A204.1 (cell line): ENCODE results near the gene ESPN.
"Not testable (repeated sequence)": the region's sequence is repeated elsewhere in the genome, so short reads cannot be mapped to it uniquely, and the experiment has no call there.

ENCODE experiments used
- FAIRE-seq: peaks from 2 replicates; lab custom pipeline; 2012; peaks lifted over from hg19 to GRCh38; lab: Jason Lieb, UNC

ESPN gene

DNA sequence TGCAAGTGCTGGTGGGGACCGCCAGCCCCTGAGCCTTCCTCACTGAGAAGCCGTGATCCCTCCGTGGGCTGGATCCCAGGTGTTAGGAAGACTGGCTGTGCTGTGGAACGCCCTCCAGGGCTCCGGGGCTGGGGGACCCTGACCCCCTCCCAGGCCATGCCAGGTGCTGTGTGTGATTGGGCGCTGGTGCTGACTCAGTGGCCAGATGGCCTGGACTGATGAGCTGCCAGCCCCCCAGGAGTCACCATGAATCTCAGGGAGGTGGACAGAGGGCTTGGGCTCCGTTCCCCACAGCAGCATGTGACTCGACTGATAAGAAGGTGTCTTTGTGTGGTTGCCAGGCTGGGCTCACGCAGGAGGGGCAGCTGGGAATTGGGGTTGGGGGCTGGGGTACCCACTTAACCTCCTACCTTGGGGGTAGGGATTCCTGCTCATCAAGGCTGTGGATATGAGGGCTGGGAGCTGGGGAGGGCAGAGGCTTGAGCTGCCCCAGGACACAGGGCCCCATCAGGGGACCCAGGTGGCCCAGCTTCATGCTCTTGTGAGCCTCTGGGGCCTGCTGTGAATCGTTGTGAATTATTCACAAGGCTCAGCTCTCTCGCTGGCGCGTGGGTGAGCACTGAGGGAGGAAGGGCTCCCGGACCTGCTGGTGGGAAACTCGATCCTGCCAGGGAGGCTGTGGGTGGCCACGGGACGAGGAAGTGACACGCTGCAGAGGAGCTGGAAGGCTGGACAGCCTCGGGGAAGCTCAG is 5.3 kb downstream of the ESPN start:
- FAIRE-seq: not testable (repeated sequence)

DNA sequence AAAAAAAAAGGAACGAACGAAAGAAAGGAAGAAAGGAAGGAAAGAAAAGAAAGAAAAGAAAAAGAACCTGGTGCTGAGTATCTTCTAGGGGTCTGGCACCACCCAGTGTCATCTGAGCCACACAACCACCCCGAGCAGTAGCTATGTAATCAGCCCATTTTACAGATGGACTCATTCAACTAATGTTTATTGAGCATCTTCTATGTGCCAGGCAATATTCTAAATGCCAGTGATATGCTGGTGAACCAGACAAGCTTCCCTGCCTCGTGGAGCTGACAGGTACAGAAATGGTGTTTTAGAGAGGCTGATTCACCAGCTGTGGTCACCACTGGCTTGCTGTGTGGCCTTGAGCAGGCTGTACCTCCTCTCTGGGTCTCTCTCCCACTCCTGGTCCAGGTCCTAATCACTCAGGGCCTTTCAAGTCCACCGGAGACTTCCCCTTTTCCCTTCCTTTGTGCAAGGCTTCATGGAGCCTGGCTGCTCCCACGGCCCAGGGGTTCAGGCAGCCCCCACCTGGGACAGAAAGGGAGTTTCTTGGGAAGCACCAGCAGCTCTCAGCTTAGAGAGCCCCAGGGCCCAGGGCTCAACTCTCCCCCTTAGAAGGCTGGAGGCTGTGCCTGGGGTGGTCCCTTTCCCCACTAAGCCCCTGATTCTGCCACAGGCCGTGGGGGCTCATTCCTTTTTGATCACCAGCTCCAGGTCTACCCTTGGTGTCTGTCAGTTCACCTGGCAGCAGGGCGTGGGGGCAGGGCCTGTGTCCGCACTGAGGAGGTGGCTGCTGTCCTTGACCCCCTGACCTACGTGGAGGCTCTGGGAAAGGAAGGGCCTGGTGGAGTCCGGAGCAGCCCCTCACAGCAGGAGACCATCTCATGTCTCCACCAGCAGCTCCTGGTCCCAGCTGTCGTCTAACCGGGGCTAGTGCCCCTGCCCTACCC is 7.3 kb downstream of the ESPN start:
- not testable (repeated sequence) for FAIRE-seq

DNA sequence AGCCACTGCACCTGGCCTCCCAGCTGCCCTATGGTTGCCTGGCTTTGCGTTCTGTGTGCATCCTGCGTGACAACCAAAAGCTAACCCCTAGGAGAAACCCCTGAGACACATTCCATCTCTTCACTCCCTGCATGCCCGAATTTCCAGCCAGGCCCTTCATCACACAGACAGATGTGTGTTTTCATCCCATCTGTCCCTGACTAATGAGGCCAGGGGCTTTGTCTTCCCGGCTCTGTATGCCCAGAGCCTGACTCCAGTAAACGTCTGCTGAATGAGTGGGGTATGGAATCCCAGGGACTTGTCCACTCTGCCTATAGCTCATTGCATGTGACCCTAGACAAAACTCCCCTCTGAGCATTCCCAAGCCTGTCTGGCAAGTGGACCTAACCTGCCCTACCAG is 9.6 kb downstream of the ESPN start:
- no peak for FAIRE-seq

DNA sequence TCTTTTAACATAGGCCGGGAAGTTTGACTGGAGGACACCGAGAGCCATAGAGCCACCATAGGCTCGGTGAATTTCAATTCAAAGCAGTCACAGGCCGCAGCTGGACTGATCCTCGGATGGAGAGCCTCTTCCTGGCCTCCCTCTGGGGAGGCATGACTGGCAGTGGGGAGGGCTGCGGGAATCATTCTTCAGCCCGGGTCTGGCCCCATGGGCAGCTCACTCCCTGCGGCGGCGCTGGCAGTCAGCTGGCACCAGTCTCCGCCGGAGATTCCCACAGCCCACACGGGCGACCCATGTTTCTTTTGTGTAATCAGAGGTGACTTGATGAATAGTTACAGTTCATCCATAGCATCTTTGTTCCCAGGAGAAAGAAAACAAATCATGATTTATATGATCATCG is 10.6 kb downstream of the ESPN start:
- no peak for FAIRE-seq

DNA sequence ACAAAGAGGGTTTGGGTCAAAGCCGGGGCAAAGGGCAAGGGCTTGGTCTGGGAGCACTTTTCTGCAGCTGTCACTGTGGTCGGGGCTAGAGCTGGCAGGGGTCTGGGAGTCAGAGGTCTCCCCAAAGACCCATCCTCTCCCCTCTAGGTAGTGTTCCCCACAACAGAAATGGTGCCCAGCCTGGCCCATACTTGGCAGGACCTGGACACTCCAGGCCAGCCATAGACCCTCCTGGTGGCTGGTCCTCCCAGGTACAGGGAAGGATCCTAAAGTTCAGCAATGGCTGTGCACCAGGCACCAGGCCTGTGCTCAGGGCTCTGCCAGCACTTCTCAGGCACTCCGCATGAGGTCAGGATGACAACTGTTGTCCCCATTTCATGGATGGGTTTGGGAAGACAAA is 11.0 kb downstream of the ESPN start:
- no peak for FAIRE-seq

DNA sequence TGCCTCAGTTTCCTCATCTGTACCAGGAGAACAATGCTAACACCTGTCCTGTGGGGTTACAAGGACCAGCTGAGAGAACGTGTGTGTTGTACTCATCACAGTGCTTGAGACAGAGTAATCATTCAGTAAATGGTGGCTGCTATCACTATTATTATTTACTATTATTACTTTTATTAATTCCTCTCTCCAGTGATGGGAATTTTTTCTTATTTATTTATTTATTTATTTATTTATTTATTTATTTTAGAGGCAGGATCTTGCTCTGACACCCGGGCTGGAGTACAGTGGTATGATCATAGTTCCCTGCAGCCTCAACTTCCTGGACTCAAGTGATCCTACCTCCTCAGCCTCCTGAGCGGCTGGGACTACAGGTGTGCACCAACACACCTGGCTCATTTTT is 11.7 kb downstream of the ESPN start:
- not testable (repeated sequence) for FAIRE-seq

DNA sequence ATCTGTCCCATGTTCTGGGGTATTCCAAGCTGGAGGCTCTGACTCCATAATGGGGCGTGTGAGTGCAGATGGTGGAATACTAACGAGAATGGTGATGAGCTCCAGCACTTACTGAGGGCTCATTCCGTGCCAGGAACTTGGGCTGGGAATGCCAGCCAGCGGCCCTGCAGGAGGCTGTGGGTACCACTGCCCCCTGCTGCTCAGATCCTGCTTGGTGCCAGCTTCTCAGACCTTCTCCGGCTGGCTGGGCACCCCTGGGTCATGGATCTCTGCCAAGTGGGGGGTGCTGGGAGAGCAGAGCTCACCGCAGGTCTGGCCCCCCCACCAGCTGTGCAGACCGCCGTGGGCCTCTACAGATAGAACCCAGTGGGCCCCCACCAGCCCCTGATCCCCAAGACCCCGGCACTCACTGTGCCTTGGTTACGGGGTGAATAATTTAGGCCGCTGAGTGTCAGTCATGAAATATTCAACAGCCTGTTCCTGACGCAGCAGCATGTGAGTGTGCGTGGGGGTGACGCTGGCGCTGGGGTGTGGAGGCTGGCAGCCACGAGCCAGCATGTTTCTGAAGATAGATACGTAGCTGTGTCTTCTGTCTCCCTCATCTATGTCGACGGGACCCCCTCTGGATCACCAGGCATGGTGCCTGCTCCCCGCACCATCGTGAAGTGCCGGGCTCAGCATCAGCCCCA is 12.6 kb downstream of the ESPN start:
- FAIRE-seq: not testable (repeated sequence)

DNA sequence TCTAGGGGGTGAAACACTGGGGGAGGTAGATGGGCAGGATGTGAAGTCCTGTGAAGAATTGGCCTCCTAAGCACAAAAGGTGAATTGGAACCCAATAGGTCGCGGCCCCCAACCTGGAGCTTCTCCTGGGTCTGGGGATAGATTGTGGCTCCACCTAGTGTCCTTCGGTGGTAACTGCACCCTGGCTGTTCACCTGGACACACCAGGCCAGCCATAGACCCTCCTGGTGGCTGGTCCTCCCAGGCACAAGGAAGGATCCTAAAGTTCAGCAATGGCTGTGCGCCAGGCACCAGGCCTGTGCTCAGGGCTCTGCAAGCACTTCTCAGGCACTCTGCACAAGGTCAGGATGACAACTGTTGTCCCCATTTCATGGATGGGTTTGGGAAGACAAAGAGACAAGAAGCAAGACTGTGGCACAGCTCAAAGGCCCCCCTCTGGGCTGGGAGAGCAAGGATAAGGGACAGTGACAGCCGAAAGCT is 13.5 kb downstream of the ESPN start:
- FAIRE-seq: no peak

DNA sequence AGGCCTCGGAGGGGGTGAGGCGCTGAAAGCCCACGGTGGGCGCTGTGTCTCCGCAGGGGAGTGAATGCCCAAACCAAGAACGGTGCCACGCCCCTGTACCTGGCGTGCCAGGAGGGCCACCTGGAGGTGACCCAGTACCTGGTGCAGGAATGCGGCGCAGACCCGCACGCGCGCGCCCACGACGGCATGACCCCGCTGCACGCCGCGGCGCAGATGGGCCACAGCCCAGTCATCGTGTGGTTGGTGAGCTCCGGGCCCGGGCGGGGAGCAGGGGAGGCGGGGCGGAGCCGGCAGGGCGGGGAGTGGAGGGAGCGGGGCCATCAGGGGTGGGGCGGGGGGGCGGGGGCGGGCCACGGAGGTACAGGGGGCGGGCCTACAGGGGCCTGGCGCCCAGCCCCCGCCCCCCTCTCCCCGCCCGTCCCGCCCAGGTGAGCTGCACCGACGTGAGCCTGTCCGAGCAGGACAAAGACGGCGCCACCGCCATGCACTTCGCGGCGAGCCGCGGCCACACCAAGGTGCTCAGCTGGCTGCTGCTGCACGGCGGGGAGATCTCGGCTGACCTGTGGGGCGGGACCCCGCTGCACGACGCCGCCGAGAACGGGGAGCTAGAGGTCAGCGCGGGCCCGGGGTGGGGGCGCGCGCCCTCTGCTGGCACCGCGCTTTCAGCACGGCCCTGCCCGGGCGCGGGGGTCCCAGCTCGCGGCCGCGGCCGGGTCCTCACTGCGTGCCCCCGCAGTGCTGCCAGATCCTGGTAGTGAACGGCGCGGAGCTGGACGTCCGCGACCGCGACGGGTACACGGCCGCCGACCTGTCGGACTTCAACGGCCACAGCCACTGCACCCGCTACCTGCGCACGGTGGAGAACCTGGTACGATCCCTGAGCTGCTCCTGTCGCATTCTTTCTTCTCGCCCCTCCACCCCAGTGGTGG is 15.9 kb downstream of the ESPN start:
- no peak for FAIRE-seq

DNA sequence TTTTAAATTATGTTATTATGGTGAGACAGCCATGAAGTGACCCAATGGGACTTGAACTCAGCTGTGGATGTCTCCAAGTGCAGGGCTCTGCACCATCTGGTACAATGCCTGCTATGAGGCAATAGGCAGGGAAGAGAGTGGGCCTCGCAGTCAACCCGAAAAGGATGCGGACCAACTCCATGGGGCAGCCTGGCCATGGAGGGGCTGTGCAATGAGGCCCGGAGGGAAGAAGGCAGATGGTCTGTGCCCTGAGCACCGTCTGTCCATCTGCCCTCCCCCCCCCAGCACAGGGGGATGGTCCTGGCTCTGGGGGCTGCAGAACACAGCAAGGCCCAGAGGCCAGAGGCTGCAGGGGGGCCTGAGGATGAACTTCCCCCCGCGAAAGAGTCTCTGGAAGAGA is 17.0 kb downstream of the ESPN start:
- FAIRE-seq: no peak

DNA sequence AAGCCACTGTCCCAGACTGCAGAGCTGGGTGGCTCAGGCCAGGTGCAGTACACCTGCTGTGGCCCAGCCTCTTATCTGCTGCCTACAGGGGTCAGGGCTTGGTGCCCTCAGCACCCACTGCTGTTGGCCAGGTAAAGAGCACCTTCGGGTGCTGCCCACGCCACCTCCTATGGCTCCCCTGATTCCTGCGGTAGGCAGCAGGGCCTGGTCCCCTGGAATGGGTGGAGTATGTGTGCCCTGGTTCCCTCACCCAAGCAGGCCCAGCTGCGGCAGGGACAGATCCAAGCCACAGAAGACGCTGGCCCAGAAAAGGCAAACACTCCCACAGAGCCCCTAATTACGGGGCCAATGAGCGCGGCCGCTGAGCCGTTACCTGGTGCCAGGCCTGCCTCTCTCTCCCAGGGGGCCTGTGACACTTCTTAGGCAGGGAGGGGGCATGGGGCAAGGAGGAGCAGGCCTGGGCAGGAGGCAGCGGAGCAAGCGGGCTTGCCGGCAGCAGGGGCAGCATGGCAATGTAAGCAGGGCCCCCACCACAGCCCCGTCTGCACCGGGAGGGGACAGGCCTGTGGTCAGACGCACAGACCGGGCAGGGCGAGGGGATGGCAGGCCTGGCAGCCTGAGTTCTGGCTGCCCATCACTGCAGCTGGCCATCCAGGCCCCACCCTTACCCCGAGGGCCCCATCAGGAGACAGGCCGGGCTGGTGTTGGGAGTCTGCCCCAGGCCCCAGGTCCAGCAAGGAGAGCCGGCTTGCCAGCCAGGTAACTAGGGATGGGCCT is 19.0 kb downstream of the ESPN start:
- FAIRE-seq: no peak

DNA sequence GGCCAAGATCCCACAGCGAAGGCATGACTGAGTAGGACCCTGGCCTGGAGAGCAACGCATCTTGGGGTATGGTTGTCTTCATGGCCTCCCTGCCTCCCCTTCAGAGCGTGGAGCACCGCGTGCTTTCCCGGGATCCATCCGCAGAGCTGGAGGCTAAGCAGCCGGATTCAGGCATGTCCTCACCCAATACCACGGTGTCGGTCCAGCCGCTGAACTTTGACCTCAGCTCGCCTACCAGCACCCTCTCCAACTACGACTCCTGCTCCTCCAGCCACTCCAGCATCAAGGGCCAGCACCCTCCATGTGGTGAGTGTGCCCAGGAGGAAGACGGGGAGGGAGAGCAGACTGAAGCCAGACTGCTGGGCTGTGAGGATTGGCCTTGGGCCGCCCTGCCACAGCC is 19.8 kb downstream of the ESPN start:
- no peak for FAIRE-seq

DNA sequence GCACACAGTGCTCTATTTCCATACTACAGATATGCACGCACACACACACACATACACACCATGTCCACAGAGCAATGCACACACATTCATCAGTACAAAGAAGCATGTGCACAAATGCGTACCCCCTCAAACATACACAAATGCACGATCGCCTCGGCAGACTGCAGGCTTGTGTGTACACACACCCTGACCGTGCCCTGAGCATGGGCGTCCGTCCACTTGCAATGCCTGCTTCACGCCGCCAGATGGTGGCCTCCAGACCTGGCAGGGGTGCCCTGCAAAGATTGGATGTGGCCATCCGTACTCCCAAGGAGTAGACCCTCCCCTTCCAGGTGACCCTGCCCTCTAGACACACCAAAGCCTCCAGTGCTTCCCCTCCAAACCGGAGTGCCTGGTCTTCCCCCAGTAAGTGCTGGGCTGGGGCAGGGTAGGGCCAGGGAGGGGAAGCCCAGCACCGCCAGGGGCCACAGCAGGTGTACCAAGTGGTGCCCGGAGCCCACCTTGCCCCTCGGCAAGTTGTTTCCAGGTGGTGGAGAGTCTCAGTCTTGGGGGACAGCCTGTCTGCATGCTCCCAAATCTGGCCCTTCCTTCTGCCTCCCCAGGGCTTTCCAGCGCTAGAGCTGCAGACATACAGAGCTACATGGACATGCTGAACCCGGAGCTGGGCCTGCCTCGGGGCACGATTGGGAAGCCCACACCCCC is 20.6 kb downstream of the ESPN start:
- no peak for FAIRE-seq

DNA sequence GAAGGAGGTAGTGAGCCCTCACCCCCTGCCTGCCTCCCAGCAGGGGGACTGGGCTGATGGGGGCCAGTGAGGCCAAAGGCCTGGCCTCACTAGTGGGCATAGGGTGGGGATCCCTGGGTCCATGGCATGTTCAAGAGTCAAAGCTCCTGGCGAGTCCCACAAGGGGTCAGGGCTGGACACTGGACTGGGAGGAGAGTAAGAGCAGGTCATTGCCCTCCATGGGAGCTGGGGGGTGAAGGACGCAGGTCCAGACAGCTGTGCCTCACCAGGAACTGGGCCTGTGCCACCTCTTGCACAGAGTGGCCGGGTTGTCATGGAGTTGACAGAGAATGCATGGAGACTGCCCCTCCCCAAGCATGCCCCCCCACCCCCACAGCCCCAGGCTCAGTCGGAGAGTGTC is 21.4 kb downstream of the ESPN start:
- not testable (repeated sequence) for FAIRE-seq

DNA sequence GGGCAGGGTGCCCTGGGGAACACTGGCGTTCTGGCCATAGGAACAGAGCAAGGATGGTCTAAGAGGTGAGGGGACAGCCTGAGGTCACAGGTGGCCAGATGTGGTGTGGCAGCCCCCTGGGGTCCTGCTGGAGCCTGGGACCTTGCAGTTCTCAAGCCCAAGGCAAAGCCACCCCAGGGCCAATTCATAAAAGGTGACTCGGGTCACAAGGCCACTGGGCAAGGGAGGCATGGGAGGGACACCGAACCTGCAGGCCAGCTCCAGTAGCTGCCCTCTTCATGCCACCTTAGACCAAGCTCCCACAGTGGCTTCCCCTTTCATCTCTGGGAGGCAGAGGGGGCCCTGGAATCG is 22.1 kb downstream of the ESPN start:
- FAIRE-seq: no peak

DNA sequence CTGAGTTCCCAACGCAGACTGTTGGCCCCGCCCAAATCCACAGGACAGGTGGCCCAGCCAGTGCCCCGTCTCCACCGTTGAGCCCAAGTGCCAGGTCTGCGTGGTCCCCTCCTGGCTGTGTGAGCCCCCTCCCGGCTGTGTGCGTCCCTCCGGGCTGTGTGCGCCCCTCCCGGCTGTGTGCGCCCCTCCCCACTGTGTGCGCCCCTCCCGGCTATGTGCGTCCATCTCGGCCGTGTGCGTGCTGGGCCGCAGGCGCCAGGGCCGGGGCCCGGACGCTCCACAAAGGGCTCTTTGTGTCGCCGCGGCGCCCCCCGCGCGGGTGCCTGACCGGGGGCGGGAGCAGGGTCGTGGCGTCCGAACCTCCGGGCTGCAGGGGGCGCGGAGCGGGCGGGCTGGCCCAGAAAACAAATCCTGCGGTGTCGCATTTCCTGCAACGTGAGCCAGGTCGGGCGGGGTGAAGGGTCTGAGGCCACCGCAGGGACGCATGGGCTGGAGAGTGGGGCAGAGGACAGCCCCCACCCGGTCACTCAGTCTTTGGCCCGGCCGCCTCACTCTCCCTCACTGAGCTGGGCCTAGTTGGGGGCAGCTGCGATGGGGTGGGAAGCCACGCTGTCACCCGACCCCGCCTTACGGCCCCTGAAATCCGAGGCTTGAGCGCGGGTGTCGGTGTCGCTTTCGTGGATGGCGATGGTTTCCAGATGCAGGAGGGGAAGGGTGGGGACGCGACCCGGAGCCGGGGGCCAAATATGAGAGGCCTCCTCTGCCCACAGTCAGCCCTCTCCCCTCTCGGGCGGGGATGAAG is 22.6 kb downstream of the ESPN start:
- no peak for FAIRE-seq

DNA sequence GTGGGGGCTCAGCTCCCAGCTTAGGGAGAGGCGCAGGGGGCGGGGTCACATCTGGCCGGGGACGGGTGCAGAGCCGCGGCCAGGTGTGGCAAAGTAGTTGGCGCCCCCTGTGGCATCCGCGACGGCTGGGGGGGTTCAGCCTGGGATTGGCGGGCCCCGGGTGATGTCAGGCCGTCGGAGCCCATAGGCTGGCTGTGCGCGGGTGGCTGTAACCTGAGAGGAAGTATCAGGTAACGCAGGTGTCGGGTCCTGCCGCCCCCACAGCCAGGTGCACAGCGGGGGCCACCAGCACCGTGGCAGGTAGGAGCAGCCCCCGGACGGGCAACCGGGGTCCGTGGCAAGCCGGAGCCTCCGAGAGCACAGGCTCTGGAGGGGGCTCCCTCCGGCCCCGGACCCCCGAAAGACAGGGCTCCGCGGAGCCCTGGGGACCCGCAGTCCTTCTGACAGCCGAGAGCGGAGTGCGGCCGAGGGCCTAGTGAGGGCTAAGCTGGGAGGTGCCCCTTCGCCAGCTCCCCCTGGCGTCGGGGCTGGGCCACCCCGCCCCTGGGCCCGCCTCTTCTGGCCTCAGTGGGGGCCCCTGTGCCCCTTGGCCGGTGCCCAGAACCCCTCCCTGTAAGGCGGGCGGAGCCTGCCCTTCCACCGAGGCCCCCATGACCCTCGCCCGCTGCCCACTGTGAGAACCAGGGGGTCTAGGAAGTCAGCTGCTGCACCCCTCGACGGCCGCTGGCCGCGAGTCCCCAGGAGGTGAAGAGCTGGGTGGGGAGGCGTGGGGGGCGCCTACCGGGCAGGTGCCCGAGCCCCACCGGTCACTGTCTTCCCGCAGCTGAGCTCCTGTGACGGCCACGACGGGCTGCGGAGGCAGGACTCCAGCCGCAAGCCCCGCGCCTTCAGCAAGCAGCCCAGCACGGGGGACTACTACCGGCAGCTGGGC is 23.5 kb downstream of the ESPN start:
- FAIRE-seq: no peak
